HG02798 (cell line): ENCODE data around the gene SALL4.
"Not testable (repeated sequence)": the region's sequence is repeated elsewhere in the genome, so short reads cannot be mapped to it uniquely, and the experiment has no call there.

ENCODE experiments used
- ATAC-seq: cut with Tn5 transposase; IDR thresholded peaks from one replicate; pipeline ENCODE4 v1.9.1; 2021; ENCODE audit warnings: mild to moderate bottlenecking; ENCODE audit not compliant: unreplicated experiment, poor library complexity

The SALL4 gene

DNA sequence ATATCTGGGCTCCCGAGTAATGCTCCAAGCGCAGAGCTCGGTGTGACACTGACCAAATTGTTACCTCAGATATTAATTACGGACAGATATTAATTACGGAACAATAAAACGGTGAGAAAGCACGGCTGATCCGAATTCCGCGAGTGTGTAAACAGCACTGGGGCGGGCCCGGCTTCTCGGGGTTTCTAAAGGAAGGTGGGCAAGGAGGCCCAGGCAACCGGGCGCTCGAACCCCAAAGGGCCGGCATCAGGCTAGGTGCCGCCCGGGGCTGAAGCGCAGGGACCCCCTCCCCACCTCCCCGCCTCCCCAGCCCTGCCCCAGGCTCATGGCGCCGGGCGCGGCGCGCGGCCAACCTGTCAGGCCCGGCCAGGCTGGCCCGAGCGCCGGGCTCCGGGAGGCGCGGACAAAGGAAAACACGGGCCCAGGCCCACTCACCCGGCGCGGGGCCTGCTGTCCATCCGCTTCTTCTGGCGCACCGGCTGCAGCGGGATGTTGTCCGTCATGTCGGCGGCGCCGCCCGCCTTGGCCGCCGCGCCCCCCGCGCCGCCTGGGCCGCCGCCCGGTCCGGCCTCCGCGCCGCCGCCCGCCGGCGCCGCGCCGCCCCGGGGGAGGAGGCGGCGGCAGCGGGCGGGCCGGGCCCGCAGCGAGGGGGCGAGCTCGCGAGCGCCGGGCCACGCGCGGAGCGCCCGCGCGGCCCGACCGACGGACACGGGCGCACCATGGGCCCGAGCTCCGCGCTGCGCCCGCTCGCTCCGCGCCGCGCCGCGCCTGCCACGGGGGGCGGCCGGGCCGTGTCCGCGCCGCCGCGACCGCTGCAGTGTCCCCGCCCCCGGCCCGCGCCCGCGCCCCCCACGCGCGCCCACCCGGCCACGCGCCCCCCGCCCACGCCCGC, 34.2 kb downstream of the SALL4 start, which contains the start of gene ATP9A:
ATP9A (minus strand) TSS at position 524 of the 892 bp plus-strand sequence; CDS start at position 503, 21 bp downstream.
- no peak for ATAC-seq

- no peak for ATAC-seq
Observed at GRCh38 chr20:51766994-51767866, 35.1 kb downstream of the SALL4 start.

DNA sequence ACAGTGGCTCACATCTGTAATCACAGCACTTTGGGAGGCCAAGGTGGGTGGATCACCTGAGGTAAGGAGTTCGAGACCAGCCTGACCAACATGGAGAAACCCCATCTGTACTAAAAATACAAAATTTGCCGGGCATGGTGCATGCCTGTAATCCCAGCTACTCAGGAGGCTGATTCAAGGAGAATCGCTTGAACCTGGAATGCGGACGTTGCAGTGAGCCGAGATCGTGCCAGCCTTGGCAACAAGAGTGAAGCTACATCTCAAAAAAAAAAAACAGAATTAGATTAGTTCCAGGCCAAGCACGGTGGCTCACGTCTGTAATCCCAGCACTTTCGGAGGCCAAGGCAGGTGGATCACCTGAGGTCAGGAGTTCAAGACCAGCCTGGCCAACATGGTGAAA, 36.9 kb downstream of the SALL4 start:
- not testable (repeated sequence) for ATAC-seq

DNA sequence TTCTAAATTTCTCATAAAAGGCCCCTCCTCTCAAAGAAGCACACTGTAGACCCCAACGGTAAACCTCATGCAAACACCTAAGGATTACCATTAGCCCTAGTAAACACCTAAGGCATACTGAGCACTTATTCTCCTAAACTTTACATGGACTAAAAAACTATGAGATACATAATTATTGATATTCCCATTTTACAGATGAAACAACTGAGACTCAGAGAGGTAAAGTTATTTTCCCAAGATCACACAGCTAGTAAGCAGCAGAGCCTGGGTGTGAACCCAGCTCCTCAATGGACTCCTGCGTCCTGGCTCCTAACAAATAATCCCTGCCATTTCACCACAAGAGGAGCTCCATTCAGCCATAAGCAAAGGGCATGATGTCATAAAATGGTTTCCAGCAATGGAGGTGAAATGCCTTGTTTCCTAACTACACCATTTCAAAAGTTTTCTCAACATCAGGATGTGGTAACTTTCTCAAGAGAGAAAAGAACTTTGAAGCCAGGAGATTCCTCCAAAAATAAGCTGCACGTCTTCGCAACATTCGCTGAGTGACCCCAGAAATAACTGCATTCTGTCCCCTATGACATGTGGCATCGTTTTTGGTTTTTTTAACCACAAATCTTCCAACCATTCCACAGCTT, 38.2 kb downstream of the SALL4 start:
- no peak for ATAC-seq

- no peak for ATAC-seq
Observed at GRCh38 chr20:51760905-51761546, 41.3 kb downstream of the SALL4 start.

DNA sequence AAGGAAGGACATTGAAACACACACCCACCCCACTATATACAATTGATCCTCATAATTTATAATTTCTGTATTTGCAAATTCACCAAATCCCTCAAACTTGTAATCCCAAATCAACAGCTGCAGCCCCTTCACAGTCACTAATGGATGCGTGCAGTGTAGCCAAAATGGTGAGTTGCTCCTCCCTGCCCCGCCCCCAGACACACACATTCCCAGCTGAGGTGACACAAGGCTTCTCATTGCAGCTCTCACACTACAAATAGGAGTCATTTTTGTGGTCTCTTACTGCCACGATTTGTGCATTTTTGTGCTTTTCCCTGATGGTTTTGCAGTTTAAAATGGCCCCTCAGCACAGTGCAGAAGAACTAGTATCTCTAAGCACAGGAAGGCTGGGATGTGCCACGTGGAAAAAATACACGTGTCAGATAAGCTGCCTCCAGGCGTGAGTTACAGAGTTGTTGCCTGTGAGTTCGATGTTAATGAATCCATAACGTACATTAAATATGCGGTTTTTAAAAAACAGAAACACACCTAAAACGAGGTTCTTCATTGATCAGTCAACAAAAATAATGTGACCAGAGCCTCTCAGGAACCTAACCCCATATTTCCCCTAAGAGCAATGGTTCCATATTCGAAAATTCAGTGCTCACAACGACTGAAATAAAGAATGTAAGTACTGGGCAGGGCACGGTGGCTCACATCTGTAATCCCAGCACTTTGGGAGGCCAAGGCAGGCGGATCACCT, 42.4 kb downstream of the SALL4 start:
- no peak for ATAC-seq

- no peak for ATAC-seq
Observed at GRCh38 chr20:51758978-51759544, 43.3 kb downstream of the SALL4 start.

DNA sequence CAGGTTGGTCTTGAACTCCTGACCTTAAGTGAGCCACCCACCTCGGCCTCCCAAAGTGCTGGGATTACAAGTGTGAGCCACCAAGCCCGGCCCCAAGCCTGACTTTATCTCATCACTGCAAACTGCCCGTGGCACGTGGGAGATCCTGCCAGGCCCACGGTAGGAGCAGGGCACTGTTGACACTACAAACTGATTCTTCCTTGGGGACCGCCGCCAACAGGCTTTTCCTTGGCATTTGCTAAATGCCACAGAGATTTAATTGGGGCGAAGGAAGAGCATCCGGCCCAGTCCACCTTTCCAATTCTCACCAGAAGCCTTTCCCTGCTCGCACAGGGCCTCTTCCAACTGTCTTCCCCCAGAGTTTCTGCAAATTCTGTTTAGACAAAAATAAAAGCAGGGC, 45.1 kb downstream of the SALL4 start:
- no peak for ATAC-seq

- no peak for ATAC-seq
Observed at GRCh38 chr20:51756653-51757052, 45.7 kb downstream of the SALL4 start.

DNA sequence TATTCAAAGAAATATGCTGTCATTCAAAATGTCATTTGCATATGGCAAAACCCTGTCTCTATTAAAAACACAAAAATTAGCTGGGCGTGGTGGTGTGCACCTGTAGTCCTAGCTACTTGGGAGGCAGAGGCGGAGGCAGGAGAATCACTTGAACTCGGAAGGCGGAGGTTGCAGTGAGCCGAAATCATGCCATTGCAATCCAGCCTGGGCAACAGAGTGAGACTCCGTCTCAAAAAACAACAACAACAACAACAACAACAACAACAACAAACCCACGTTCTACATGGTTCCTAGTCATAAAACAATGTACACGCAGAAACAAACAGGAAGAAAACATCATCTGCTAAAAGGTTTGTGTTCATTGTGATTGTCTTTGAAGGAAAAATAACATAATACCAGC, 49.1 kb downstream of the SALL4 start:
- ATAC-seq, result not testable (repeated sequence)

DNA sequence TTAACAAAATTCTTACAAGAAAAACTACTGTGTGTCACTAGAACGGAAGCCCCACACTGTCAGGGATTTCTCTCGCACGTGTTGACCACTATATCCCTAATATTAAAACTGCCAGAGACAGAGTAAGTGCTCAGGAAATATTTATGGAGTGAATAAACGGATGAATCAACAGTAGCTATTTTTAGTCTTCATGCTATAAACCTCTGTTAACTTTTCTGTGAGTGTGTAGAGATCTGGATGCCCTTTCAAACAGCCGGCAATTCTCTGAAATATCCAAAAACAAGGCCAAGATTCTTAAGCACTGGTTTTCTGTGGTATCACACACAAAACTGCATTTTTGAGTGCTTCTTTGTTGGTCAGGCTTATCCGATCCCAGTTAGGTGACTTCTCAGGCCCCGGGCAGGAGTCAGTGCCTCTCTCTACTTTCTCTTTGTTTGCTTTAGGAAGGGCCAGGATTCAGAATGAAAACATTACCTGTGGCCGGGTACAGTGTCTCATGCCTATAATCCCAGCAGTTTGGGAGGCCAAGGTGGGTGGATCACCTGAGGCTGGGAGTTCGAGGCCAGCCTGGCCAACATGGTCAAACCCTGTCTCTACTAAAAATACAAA, 49.9 kb downstream of the SALL4 start:
- ATAC-seq, result no peak

- ATAC-seq, result no peak
Observed at GRCh38 chr20:51750770-51751388, 51.4 kb downstream of the SALL4 start.

DNA sequence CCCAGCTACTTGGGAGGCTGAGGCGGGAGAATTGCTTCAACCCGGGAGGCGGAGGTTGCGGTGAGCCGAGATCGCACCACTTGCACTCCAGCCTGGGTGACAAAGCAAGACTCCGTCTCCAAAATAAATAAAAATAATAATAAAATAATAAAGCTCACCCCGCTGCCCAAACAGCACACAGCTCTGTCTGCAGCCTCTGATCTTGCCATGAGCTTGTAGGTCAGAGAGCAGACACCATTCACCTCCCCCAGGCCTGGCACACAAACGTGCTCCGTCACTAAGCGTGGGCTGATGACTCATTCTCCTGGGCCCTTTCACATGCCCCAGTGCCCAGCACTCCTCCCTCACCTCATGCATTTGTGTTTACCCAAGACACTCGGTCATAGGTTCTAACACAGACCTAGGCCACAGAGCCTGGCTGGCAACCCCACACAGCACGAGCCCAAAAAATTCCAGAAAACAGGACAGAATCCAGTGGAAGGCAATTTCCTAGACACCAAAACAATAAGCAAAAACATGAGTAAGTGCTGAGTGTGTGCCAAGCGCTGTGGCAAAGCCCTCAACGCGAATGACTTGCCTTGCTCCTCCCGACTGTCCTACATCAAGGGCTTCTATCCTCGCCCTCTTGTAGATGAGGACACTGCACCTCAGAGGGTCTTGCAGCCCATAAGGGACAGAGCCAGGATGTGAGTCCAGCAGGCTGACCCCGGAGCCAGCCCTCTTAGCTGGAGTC, 52.1 kb downstream of the SALL4 start:
- no peak for ATAC-seq

- ATAC-seq, result no peak
Observed at GRCh38 chr20:51749674-51750036, 52.7 kb downstream of the SALL4 start.

- no peak for ATAC-seq
Observed at GRCh38 chr20:51747182-51747911, 55.0 kb downstream of the SALL4 start.

GRCh38 chr20:51745804-51746203, 56.5 kb downstream of the SALL4 start:
- no peak for ATAC-seq

- no peak for ATAC-seq
Observed at GRCh38 chr20:51740838-51741237, 61.5 kb downstream of the SALL4 start.
